Right lobe of liver (tissue), 6 donors: ENCODE data around the gene APIP. TPM values are rescaled to one million over a fixed set of nuclear protein-coding genes. Genes with fewer than 3 reads are reported as not detected.

Source experiments
- ATAC-seq, 4 donors: fragments of 200-7000 bp; cut with Tn5 transposase; one replicate each; pipeline ENCODE4 v1.9.1; 2020; ENCODE audit warnings: mild to moderate bottlenecking in 4 of 4, moderate library complexity in 4 of 4
- DNase-seq, 3 donors: peaks; one replicate each; pipeline ENCODE4 v3.0.0-alpha.2; 2020
- H3K27ac ChIP-seq, 3 donors: fragments of 200-600 bp; one replicate each; pipeline ENCODE4 v1.8.0; 2022
- H3K27me3 ChIP-seq, 2 donors: fragments of 200-600 bp; one replicate each; pipeline ENCODE4 v1.8.0; 2022
- H3K36me3 ChIP-seq, 4 donors: fragments of 200-600 bp; sonication (generic) in 1 of 4; one replicate each; pipeline versions ENCODE4 v1.5.1 to v1.8.0; 2017 to 2022; ENCODE audit warnings: control low read depth in 1 of 4
- H3K4me1 ChIP-seq, 4 donors: fragments of 200-600 bp; sonication (generic) in 1 of 4; one replicate each; pipeline versions ENCODE4 v1.5.1 to v1.8.0; 2017 to 2022; ENCODE audit warnings: control low read depth in 1 of 4
- H3K4me3 ChIP-seq, 3 donors: fragments of 200-600 bp; one replicate each; pipeline ENCODE4 v1.8.0; 2022
- H3K9me3 ChIP-seq, 4 donors: fragments of 200-600 bp; sonication (generic) in 1 of 4; one replicate each; pipeline versions ENCODE4 v1.5.1 to v1.8.0; 2017 to 2022; ENCODE audit warnings: control low read depth in 1 of 4
- CTCF ChIP-seq, 4 donors: fragments of 200-600 bp in 3 of 4; fragments of 450-650 bp in 1 of 4; IDR thresholded peaks; one replicate each; pipeline versions ENCODE4 v1.5.1 to v1.8.0; 2016 to 2022; ENCODE audit warnings: antibody characterized with exemption in 4 of 4, mild to moderate bottlenecking in 2 of 4
- POLR2A ChIP-seq: fragments of 450-650 bp; IDR thresholded peaks from one replicate; pipeline ENCODE4 v1.6.1; 2017; ENCODE audit warnings: antibody characterized with exemption, mild to moderate bottlenecking
- WGBS: methylation state at CpG from one replicate; pipeline ENCODE4 v1.1.6; 2018; ENCODE audit warnings: low coverage, low lambda C conversion rate; ENCODE audit not compliant: insufficient coverage; ENCODE audit errors: missing lambda C conversion rate; 5-methylcytosine and 5-hydroxymethylcytosine counted together
- intact Hi-C, 2 donors: fragments of 100-400 bp; cut with DNase I; formaldehyde crosslinking; loops; one replicate each; pipeline versions ENCODE4 v1.11.2 to v1.14.1; 2022
- total RNA-seq, 6 experiments: library from RNA; depleted of rRNA in 2 of 6; stranded (reverse); fragments of >200 nt in 2 of 6; fragmentation: NEBNext Ultra II Directional in 3 of 6; extraction: Animal tissue kit (Norgen Biotek cat#: 25700) in 3 of 6; gene quantifications; one replicate each; pipeline versions ENCODE4 v1.1.0 to v1.2.4, GENCODE V29; 2016 to 2023
- donor health status: DM: no; HTN: yes; CAD: no.
- donor health status: DM: no; HTN: no; CAD: no.
- donor health status: DM: no; HTN: no; CAD: no.
- donor health status: DM: no; HTN: yes; CAD: no.
- donor health status: DM: no; HTN: yes; CAD: no.

Gene APIP
- total RNA-seq, 6 experiments from 2014 or later = 9.4 to 19.7 (median 14.5) TPM

- H3K27ac ChIP-seq = no peak overlapping the region
- no peak for TF ChIP-seq POLR2A
- TF ChIP-seq CTCF (IDR thresholded peaks at IDR 0.05) = no peak
- WGBS = 75% methylated on average over 3 of the region's 3 CpGs
- ATAC-seq (no peak), DNase-seq (no peak)
- H3K36me3 ChIP-seq = no peaks in the 10 kb centered on the region
- no peak overlapping the region for H3K4me3 ChIP-seq
- no peaks in the 10 kb centered on the region for H3K9me3 ChIP-seq
- intact Hi-C loops = no loop called here
- H3K27me3 ChIP-seq = no peaks in the 10 kb centered on the region
- H3K4me1 ChIP-seq = peaks cover 0 to 24% (median 7%) of the 10 kb centered on the region in 4 donors
These were observed 8.1 kb downstream of the APIP start for GRCh38 chr11:34907934-34908593.

- 97% methylated on average over 6 of the region's 7 CpGs for WGBS
- no peak for TF ChIP-seq POLR2A
- TF ChIP-seq CTCF (IDR thresholded peaks at IDR 0.05) = no peak
- Histone ChIP-seq H3K27me3 (no peaks in the 10 kb centered on the region), H3K9me3 (peaks cover 0 to under 1% (median 0%) of the 10 kb centered on the region in 4 donors), H3K27ac (no peak overlapping the region), H3K4me3 (no peak overlapping the region), H3K4me1 (peaks cover 0 to 18% (median 3%) of the 10 kb centered on the region in 4 donors), H3K36me3 (no peaks in the 10 kb centered on the region)
- ATAC-seq (no peak), DNase-seq (no peak)
- intact Hi-C loops = no loop called here
These were observed 10.5 kb downstream of the APIP start for GRCh38 chr11:34905666-34906065.

GRCh38 chr11:34904421-34904955 is 11.7 kb downstream of the APIP start:
- Histone ChIP-seq H3K36me3 (no peaks in the 10 kb centered on the region), H3K27me3 (no peaks in the 10 kb centered on the region), H3K4me3 (no peak overlapping the region), H3K9me3 (peaks cover 0 to 11% (median 4%) of the 10 kb centered on the region in 4 donors), H3K27ac (no peak overlapping the region), H3K4me1 (peaks cover 0 to 7% (median 0%) of the 10 kb centered on the region in 4 donors)
- ATAC-seq (no peak), DNase-seq (no peak)
- intact Hi-C loops = no loop called here
- TF ChIP-seq CTCF (IDR thresholded peaks at IDR 0.05) (no peak), POLR2A (no peak)
- WGBS = 75% methylated on average over 2 of the region's 3 CpGs

- H3K36me3 ChIP-seq = no peaks in the 10 kb centered on the region
- DNase-seq (no peak), ATAC-seq (no peak)
- no peaks in the 10 kb centered on the region for H3K27me3 ChIP-seq
- H3K9me3 ChIP-seq = peaks cover 0 to 20% (median 5%) of the 10 kb centered on the region in 4 donors
- no peak overlapping the region for H3K4me3 ChIP-seq
- H3K4me1 ChIP-seq = no peaks in the 10 kb centered on the region
- TF ChIP-seq POLR2A = no peak
- no peak for TF ChIP-seq CTCF (IDR thresholded peaks at IDR 0.05)
- WGBS = 100% methylated on average over 2 of the region's 5 CpGs
- no peak overlapping the region for H3K27ac ChIP-seq
- intact Hi-C loops = loop anchor here in 1 of 2 donors (10.0 kb wide), 1 partner anchor 315 kb away; no protein-coding TSS in a partner anchor
These were observed 16.6 kb downstream of the APIP start for GRCh38 chr11:34899633-34900016.
